WI38 (cell line): ENCODE data around the gene NMRAL1.
A peak's percentile ranks its signal among the peaks of the same experiment; 100 is the strongest.

Source experiments
- H3K4me3 ChIP-seq: 2 replicates; pipeline ENCODE4 v1.5.1; 2011; ENCODE audit warnings: low read depth, mild to moderate bottlenecking, control low read depth, low read length
- CTCF ChIP-seq: IDR thresholded peaks from 2 replicates; pipeline ENCODE4 v1.5.1; 2012; ENCODE audit warnings: low read depth, mild to moderate bottlenecking, control low read depth, low read length

NMRAL1 gene

GRCh38 chr16:4481526-4481925 lies 7.1 kb upstream of the NMRAL1 start:
- no peak for TF ChIP-seq CTCF

DNA sequence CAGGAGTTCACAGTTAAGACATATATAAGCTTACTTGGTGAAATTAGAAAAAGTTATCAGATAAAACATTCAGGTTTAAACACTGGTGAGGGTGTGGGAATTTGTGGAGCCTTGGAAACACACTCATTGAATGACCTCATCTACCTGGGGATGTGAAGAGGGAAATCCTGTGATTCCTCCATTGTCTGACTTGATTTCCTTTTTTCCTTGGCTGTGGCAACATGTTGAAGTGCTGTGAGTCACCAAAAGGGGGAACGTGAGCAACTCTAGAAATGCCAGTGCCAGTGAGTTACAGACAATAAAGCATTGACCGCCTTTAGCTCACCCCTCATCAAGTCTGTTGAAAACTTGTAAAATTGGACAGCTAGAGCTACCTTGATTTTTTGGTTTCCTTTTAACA lies 3.5 kb upstream of the NMRAL1 start:
- peak; percentile 13; the same call in 1 of the 2 replicates for TF ChIP-seq CTCF
- H3K4me3 ChIP-seq, result no peak overlapping the region

More at GRCh38 chr16:4481526-4481925, 7.1 kb upstream of the NMRAL1 start:
- no peak overlapping the region for H3K4me3 ChIP-seq

DNA sequence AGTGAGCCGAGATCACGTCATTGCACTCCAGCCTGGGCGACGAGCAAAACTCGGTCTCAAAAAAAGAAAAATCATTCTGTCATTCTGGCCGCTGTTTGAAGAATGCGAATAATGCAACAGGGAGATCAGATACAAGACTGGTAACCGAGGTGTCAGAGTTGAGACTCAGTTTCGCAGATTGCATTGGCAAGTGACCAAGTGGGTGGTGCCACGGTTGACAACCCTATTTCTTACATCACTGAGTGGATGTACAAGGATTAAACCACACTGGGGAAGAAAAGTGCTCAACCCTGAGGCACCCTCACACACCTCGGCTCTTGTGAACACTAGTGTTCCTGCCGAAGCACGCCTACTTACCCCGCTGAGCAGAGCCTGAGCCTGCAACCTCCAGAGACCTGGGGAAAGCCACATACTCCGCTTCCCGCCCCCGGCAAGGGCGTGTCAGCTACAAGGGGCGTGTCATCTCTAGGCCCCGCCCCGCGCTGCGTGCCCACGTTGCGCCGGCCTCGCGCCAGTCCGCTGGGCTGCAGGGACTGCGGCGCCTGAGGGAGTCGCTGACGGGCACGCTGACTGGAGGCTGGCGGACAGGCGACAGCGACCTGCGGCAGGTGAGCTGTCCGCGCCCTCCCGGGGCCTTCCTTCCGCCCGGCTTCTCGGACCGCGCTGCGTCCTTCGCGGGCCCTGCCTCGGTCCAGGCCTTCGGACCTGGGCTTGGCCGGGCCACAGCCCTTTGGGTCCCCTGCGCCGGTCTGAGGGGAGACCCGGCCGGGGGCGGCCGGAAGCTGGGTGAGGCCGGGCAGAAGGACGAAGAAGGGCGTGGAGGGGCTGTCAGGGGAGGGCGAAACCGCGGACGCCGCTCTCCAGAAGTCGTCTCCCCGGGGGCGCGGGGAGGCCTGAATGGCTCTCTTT lies 1.7 kb upstream of the NMRAL1 start, which contains the start of gene HMOX2:
HMOX2 (plus strand) TSS at position 519 of the 909 bp plus-strand sequence. CDS start 29,127 bp downstream, outside the sequence.
- peak within 1 kb of the TSS; percentile 94 for H3K4me3 ChIP-seq
- peak; percentile 18; the same call in 1 of the 2 replicates for TF ChIP-seq CTCF

- no peak overlapping the region for H3K4me3 ChIP-seq
- no peak for TF ChIP-seq CTCF
Measured at GRCh38 chr16:4472880-4473279, 1.5 kb downstream of the NMRAL1 start.

DNA sequence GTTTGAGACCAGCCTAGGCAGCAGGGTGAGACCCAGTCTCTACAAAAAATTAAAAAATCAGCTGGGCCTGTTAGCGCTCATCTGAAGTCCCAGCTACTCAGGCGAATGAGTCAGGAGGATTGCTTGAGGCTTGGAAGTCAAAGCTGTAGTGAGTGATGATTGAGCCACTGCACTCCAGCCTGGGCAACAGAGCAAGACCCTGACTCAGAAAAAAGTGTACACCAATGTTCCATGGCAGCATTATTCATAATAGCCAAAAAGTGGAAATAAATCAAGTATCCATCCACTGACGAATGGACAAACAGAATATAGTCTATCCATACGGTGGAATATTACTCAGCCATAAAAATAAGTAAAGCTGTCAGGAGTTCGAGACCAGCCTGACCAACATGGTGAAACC lies 2.6 kb downstream of the NMRAL1 start:
- no peak for TF ChIP-seq CTCF
- no peak overlapping the region for H3K4me3 ChIP-seq

GRCh38 chr16:4468972-4469371 lies 5.5 kb downstream of the NMRAL1 start:
- no peak overlapping the region for H3K4me3 ChIP-seq
- no peak for TF ChIP-seq CTCF

DNA sequence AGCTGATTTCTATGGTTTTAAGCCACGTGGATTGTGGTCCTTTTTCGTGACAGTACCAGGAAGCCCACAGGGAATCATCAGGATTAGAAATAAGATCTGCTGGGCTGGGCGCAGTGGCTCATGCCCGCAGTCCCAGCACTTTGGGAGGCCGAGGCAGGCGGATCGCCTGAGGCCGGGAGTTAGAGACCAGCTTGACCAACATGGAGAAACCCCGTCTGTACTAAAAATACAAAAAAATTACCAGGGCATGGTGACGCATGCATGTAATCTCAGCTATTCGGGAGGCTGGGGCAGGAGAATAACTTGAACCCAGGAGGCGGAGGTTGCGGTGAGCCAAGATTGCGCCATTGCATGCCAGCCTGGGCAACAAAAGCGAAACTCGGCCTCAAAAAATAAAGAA lies 6.5 kb downstream of the NMRAL1 start:
- H3K4me3 ChIP-seq, result no peak overlapping the region
- no peak for TF ChIP-seq CTCF
